SK-N-MC (cell line): ENCODE data around the gene S1PR5.

Experiments used
- DNase-seq: peaks from one replicate; pipeline ENCODE4 v3.0.0-alpha.2; 2011; ENCODE audit warnings: low read depth, low spot score
- H3K27ac ChIP-seq: fragments of 200-600 bp; sonication (generic); 2 replicates; pipeline ENCODE4 v1.5.1; 2016; ENCODE audit warnings: mixed run types
- H3K36me3 ChIP-seq: fragments of 200-600 bp; sonication (generic); 2 replicates; pipeline ENCODE4 v1.6.1; 2017; ENCODE audit warnings: antibody characterized with exemption, low read length, mixed read lengths; ENCODE audit not compliant: insufficient read depth
- H3K4me3 ChIP-seq: fragments of 200-600 bp; sonication (generic); 2 replicates; pipeline ENCODE4 v1.5.1; 2016
- H3K9ac ChIP-seq: fragments of 200-600 bp; sonication (generic); 2 replicates; pipeline ENCODE4 v1.8.0; 2017; ENCODE audit warnings: mixed run types, mixed read lengths; ENCODE audit not compliant: insufficient read length
- H3K9me3 ChIP-seq: fragments of 200-600 bp; sonication (generic); 2 replicates; pipeline ENCODE4 v1.6.1; 2017; ENCODE audit warnings: low read depth, mild to moderate bottlenecking, antibody characterized with exemption, low read length, moderate library complexity, mixed read lengths
- EZH2 ChIP-seq: fragments of 200-600 bp; sonication (generic); IDR thresholded peaks from one replicate; pipeline ENCODE4 v1.6.1; 2017; ENCODE audit warnings: antibody characterized with exemption
- FOXP2 ChIP-seq: optimal IDR thresholded peaks from 2 replicates; pipeline ENCODE3; 2011; ENCODE audit warnings: mild to moderate bottlenecking, moderate library complexity; ENCODE audit not compliant: insufficient read depth; ENCODE audit errors: extremely low read length, control extremely low read depth
- POLR2AphosphoS5 ChIP-seq: IDR thresholded peaks from 2 replicates; pipeline ENCODE4 v1.6.1; 2012; ENCODE audit warnings: mild to moderate bottlenecking, low read depth, low read length, borderline replicate concordance

S1PR5 gene

GRCh38 chr19:10501971-10502523 lies 15.2 kb downstream of the S1PR5 start:
- peak overlapping the region; percentile 100 for H3K9ac ChIP-seq
- no peak for DNase-seq
- H3K9me3 ChIP-seq, result no peaks in the 10 kb centered on the region
- TF ChIP-seq FOXP2 (no peak), EZH2 (no peak), POLR2AphosphoS5 (no peak)
- peak overlapping the region; percentile 97 for H3K27ac ChIP-seq
- peaks cover 21% of the 10 kb centered on the region for H3K36me3 ChIP-seq
- peak overlapping the region; percentile 99 for H3K4me3 ChIP-seq

DNA sequence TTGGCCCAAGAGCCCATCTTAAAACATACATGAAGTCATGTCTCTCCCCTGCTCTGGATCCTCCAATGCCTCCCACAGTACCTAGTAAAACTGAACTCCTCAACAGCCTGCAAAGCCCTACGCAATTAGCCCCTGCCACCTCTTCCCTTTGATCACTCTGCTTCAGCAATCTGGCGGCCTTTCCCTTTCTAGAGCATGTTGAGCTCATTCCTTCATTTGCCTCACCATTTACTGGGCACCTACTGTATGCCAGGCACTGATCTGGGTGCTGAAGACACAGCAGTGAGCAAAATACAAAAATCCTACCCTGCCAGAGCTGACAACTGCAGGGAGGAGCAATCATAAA lies 17.0 kb downstream of the S1PR5 start:
- no peak for DNase-seq
- H3K9me3 ChIP-seq, result no peaks in the 10 kb centered on the region
- peaks cover 28% of the 10 kb centered on the region for H3K36me3 ChIP-seq
- TF ChIP-seq POLR2AphosphoS5, result no peak
- TF ChIP-seq EZH2, result no peak
- no peak for TF ChIP-seq FOXP2
- no peak overlapping the region for H3K27ac ChIP-seq
- no peak overlapping the region for H3K4me3 ChIP-seq
- H3K9ac ChIP-seq, result no peak overlapping the region

- no peak overlapping the region for H3K4me3 ChIP-seq
These were observed 17.5 kb downstream of the S1PR5 start for GRCh38 chr19:10499550-10500246.

GRCh38 chr19:10497371-10497770 lies 19.9 kb downstream of the S1PR5 start:
- TF ChIP-seq POLR2AphosphoS5, result no peak
- no peak for TF ChIP-seq EZH2
- TF ChIP-seq FOXP2, result no peak
- peaks cover 32% of the 10 kb centered on the region for H3K36me3 ChIP-seq

More at GRCh38 chr19:10499550-10500246, 17.5 kb downstream of the S1PR5 start:
- Histone ChIP-seq H3K27ac (no peak overlapping the region), H3K36me3 (peaks cover 32% of the 10 kb centered on the region), H3K9ac (no peak overlapping the region), H3K9me3 (no peaks in the 10 kb centered on the region)
- DNase-seq, result no peak
- no peak for TF ChIP-seq FOXP2
- TF ChIP-seq EZH2, result no peak
- no peak for TF ChIP-seq POLR2AphosphoS5

DNA sequence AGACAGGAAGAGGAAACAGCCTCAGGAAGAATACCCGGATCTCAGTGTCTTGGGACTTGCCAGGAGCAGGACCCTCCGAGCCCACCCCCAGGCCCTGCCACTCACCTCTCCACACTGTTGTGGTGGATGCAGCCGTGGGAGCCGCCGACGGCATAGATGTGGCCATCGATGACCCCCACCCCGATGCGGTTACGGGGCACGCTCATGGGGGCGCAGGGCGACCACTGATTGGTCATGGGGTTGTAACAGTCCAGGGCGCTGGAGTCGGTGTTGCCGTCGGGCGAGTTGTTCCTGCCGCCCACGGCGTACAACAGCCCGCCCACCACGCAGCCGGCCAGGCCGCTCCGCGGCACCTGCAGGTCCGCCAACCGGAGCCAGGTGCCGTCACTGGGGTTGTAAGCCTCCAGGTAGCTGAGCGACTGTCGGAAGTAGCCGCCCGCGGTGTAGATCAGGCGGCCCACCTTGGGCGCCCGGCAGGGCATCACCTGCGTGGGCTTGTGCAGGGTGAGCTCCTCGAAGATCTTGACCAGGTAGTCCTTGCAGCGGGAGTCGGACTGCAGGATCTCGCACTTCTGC lies 25.7 kb downstream of the S1PR5 start:
- no peaks in the 10 kb centered on the region for H3K9me3 ChIP-seq
- DNase-seq, result no peak
- H3K36me3 ChIP-seq, result peaks cover 37% of the 10 kb centered on the region; the same call in 1 of the 2 replicates
- H3K27ac ChIP-seq, result no peak overlapping the region
- no peak overlapping the region for H3K9ac ChIP-seq
- no peak overlapping the region for H3K4me3 ChIP-seq
- TF ChIP-seq EZH2 (no peak), FOXP2 (no peak), POLR2AphosphoS5 (no peak)

More at GRCh38 chr19:10497371-10497770, 19.9 kb downstream of the S1PR5 start:
- no peak for DNase-seq
- Histone ChIP-seq H3K9me3 (no peaks in the 10 kb centered on the region), H3K4me3 (no peak overlapping the region), H3K9ac (no peak overlapping the region), H3K27ac (no peak overlapping the region)

GRCh38 chr19:10486551-10486950 lies 30.7 kb downstream of the S1PR5 start:
- Histone ChIP-seq H3K9me3 (no peaks in the 10 kb centered on the region), H3K36me3 (peaks cover 27% of the 10 kb centered on the region; the same call in 1 of the 2 replicates), H3K27ac (no peak overlapping the region), H3K9ac (no peak overlapping the region), H3K4me3 (no peak overlapping the region)
- no peak for DNase-seq
- no peak for TF ChIP-seq EZH2
- TF ChIP-seq FOXP2, result no peak

- Histone ChIP-seq H3K9ac (peak overlapping the region; percentile 71), H3K27ac (peak overlapping the region; percentile 98), H3K4me3 (peak overlapping the region; percentile 77)
These were observed 38.3 kb downstream of the S1PR5 start for GRCh38 chr19:10478903-10479384.

GRCh38 chr19:10478476-10478875 lies 38.8 kb downstream of the S1PR5 start:
- no peaks in the 10 kb centered on the region for H3K9me3 ChIP-seq
- no peaks in the 10 kb centered on the region for H3K36me3 ChIP-seq
- DNase-seq, result peak; percentile 47
- H3K9ac ChIP-seq, result peak overlapping the region; percentile 71
- H3K27ac ChIP-seq, result peak overlapping the region; percentile 98
- peak overlapping the region; percentile 77 for H3K4me3 ChIP-seq
- TF ChIP-seq EZH2 (no peak), POLR2AphosphoS5 (no peak), FOXP2 (no peak)

More at GRCh38 chr19:10478903-10479384, 38.3 kb downstream of the S1PR5 start:
- no peaks in the 10 kb centered on the region for H3K9me3 ChIP-seq
- TF ChIP-seq POLR2AphosphoS5 (peak; percentile 54; the same call in 1 of the 2 replicates), EZH2 (no peak)
- peak; percentile 71 for DNase-seq
- no peaks in the 10 kb centered on the region for H3K36me3 ChIP-seq
